ENCODE data around the gene CDKL1. TPM values are rescaled to one million over a fixed set of nuclear protein-coding genes. Genes with fewer than 3 reads are reported as not detected.
A peak's percentile ranks its signal among the peaks of the same experiment; 100 is the strongest.

CDKL1 gene
- total RNA-seq, 4 donors from 2014 or later: 15.3 to 36.8 (median 28.2) TPM

DNA sequence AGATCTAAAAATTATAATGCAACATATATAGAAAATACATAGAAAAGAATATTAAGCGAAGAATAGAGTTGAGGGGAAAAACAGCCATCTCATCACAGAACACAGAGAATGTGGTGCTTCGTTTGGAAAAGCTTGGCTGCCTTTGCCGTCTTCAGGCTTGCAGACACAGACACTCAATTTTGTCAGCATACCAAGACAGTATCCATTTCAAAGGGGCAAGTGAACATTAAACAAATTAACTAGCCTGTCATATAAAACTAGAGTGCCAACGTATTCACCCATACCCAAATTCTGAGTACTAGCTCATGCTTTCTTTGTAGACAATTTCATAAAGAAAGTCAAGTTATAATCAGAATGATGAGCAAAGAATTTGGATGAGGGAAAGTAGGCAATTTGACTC, 44.1 kb downstream of the CDKL1 start:
- DNase-seq: no peak
- in situ Hi-C loops (cut with MboI; ENCODE audit: low pct_ligation_motif_present in 1 of 4, low pct_unique_long_range_greater_than_20kb in 1 of 4, low sequenced_read_pairs in 3 of 4) (no loop called here), intact Hi-C loops (cut with DNase I; ENCODE audit: low total_unique reads) (loop anchor here (5.0 kb wide), 1 partner anchor 45 kb away; the partner anchor contains the start of gene CDKL1)
- 78 to 83% methylated on average over 4 of the region's 4 CpGs for WGBS, 2 donors (ENCODE audit: low coverage in 1 of 2)
- H3K27me3 ChIP-seq: no peaks in the 10 kb centered on the region
- peaks cover 0 to 10% (median 2%) of the 10 kb centered on the region in 4 donors for H3K4me1 ChIP-seq
- no peak overlapping the region for H3K4me3 ChIP-seq
- no peaks in the 10 kb centered on the region for H3K9me3 ChIP-seq
- no peak for TF ChIP-seq POLR2AphosphoS5 (IDR thresholded peaks at IDR 0.05)
- no peak for TF ChIP-seq POLR2A (IDR thresholded peaks at IDR 0.05)
- TF ChIP-seq EP300 (IDR thresholded peaks at IDR 0.05; ENCODE audit: low read depth): no peak
- TF ChIP-seq, protein P1, sequence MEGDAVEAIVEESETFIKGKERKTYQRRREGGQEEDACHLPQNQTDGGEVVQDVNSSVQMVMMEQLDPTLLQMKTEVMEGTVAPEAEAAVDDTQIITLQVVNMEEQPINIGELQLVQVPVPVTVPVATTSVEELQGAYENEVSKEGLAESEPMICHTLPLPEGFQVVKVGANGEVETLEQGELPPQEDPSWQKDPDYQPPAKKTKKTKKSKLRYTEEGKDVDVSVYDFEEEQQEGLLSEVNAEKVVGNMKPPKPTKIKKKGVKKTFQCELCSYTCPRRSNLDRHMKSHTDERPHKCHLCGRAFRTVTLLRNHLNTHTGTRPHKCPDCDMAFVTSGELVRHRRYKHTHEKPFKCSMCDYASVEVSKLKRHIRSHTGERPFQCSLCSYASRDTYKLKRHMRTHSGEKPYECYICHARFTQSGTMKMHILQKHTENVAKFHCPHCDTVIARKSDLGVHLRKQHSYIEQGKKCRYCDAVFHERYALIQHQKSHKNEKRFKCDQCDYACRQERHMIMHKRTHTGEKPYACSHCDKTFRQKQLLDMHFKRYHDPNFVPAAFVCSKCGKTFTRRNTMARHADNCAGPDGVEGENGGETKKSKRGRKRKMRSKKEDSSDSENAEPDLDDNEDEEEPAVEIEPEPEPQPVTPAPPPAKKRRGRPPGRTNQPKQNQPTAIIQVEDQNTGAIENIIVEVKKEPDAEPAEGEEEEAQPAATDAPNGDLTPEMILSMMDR (IDR thresholded peaks at IDR 0.05): no peak
- peak overlapping the region in 2 of 4 donors; percentile 4 to 26 for H3K27ac ChIP-seq
- peaks cover 0 to 3% (median 0%) of the 10 kb centered on the region in 4 donors for H3K36me3 ChIP-seq

GRCh38 chr14:50350975-50351374, 45.7 kb downstream of the CDKL1 start:
- Histone ChIP-seq H3K27me3 (no peaks in the 10 kb centered on the region), H3K36me3 (no peaks in the 10 kb centered on the region), H3K9me3 (no peaks in the 10 kb centered on the region), H3K27ac (no peak overlapping the region), H3K4me3 (no peak overlapping the region), H3K4me1 (peaks cover 0 to 18% (median 3%) of the 10 kb centered on the region in 4 donors)
- 88 to 95% methylated on average over 2 of the region's 2 CpGs for WGBS, 2 donors (ENCODE audit: low coverage in 1 of 2)
- no peak for TF ChIP-seq POLR2AphosphoS5 (IDR thresholded peaks at IDR 0.05)
- TF ChIP-seq, protein P1 (IDR thresholded peaks at IDR 0.05): no peak
- TF ChIP-seq POLR2A (IDR thresholded peaks at IDR 0.05): no peak
- TF ChIP-seq EP300 (IDR thresholded peaks at IDR 0.05; ENCODE audit: low read depth): no peak
- DNase-seq: no peak
- in situ Hi-C loops (cut with MboI; ENCODE audit: low pct_ligation_motif_present in 1 of 4, low pct_unique_long_range_greater_than_20kb in 1 of 4, low sequenced_read_pairs in 3 of 4) (no loop called here), intact Hi-C loops (cut with DNase I; ENCODE audit: low total_unique reads) (loop anchor here (5.0 kb wide), 1 partner anchor 46 kb away; the partner anchor contains the start of gene CDKL1)

GRCh38 chr14:50348933-50349332, 47.7 kb downstream of the CDKL1 start:
- in situ Hi-C loops (cut with MboI; ENCODE audit: low pct_ligation_motif_present in 1 of 4, low pct_unique_long_range_greater_than_20kb in 1 of 4, low sequenced_read_pairs in 3 of 4) (loop anchor here in 1 of 4 donors (10.0 kb wide), 1 partner anchor 56 kb away; no protein-coding TSS in a partner anchor), intact Hi-C loops (cut with DNase I; ENCODE audit: low total_unique reads) (no loop called here)

GRCh38 chr14:50347521-50347920, 49.2 kb downstream of the CDKL1 start:
- 0 to 100% methylated on average over 1 of the region's 1 CpG for WGBS, 2 donors (ENCODE audit: low coverage in 1 of 2)
- H3K4me3 ChIP-seq: no peak overlapping the region
- in situ Hi-C loops (cut with MboI; ENCODE audit: low pct_ligation_motif_present in 1 of 4, low pct_unique_long_range_greater_than_20kb in 1 of 4, low sequenced_read_pairs in 3 of 4) (loop anchor here in 1 of 4 donors (10.0 kb wide), 1 partner anchor 57 kb away; no protein-coding TSS in a partner anchor), intact Hi-C loops (cut with DNase I; ENCODE audit: low total_unique reads) (no loop called here)
- no peaks in the 10 kb centered on the region for H3K27me3 ChIP-seq
- H3K36me3 ChIP-seq: no peaks in the 10 kb centered on the region
- H3K27ac ChIP-seq: peak overlapping the region in 1 of 4 donors; percentile 0
- DNase-seq: no peak
- H3K4me1 ChIP-seq: peaks cover 7 to 48% (median 20%) of the 10 kb centered on the region in 4 donors
- no peaks in the 10 kb centered on the region for H3K9me3 ChIP-seq
- TF ChIP-seq, protein P1 (IDR thresholded peaks at IDR 0.05): no peak
- TF ChIP-seq EP300 (IDR thresholded peaks at IDR 0.05; ENCODE audit: low read depth): no peak
- TF ChIP-seq POLR2A (IDR thresholded peaks at IDR 0.05): no peak
- TF ChIP-seq POLR2AphosphoS5 (IDR thresholded peaks at IDR 0.05): no peak

More at GRCh38 chr14:50348933-50349332, 47.7 kb downstream of the CDKL1 start:
- TF ChIP-seq EP300 (IDR thresholded peaks at IDR 0.05; ENCODE audit: low read depth) (no peak), POLR2A (IDR thresholded peaks at IDR 0.05) (no peak), POLR2AphosphoS5 (IDR thresholded peaks at IDR 0.05) (no peak)
- TF ChIP-seq, protein P1 (IDR thresholded peaks at IDR 0.05): no peak
- no peak for DNase-seq
- Histone ChIP-seq H3K4me1 (peaks cover 0 to 34% (median 8%) of the 10 kb centered on the region in 4 donors), H3K27ac (no peak overlapping the region), H3K9me3 (no peaks in the 10 kb centered on the region), H3K4me3 (no peak overlapping the region), H3K27me3 (no peaks in the 10 kb centered on the region), H3K36me3 (no peaks in the 10 kb centered on the region)
